ENCODE measurements around the gene ADAM22.

DNA sequence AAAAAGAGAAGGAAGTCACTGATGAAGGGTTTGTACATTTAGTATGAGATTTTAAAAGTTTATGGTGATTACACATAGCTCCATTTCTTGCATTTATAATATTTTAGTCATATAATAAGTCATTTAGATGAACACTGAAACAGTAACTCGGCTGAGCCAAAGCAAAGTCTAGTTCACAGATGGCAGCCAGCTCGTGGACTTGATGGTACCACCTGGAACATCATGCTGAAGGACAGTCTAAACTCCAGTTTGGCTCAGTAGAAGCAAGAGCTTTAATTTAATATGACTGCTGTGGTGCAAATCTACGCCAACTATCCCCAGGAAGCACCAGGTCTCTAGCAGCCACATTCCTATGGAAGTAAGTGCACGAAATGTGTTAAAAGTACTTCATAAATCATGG lies 269.4 kb downstream of the ADAM22 start:
- no peak for TF ChIP-seq RAD21 (IDR thresholded peaks at IDR 0.05; ENCODE audit: low read length)
- TF ChIP-seq CTCF (IDR thresholded peaks at IDR 0.05) = no peak
- no peak for TF ChIP-seq EZH2phosphoT487 (IDR thresholded peaks at IDR 0.05; ENCODE audit: borderline replicate concordance, low read depth)
- no peak for TF ChIP-seq SMC3 (IDR thresholded peaks at IDR 0.05; ENCODE audit: low read depth, low read length)

Measured in SK-N-SH (cell line).